SK-N-MC (cell line): ENCODE measurements around the gene ABAT.
"Not testable (repeated sequence)": the region's sequence is repeated elsewhere in the genome, so short reads cannot be mapped to it uniquely, and the experiment has no call there.

Source experiments
- DNase-seq: peaks from one replicate; pipeline ENCODE4 v3.0.0-alpha.2; 2011; ENCODE audit warnings: low read depth, low spot score
- H3K27ac ChIP-seq: fragments of 200-600 bp; sonication (generic); 2 replicates; pipeline ENCODE4 v1.5.1; 2016; ENCODE audit warnings: mixed run types
- H3K36me3 ChIP-seq: fragments of 200-600 bp; sonication (generic); 2 replicates; pipeline ENCODE4 v1.6.1; 2017; ENCODE audit warnings: antibody characterized with exemption, low read length, mixed read lengths; ENCODE audit not compliant: insufficient read depth
- H3K4me3 ChIP-seq: fragments of 200-600 bp; sonication (generic); 2 replicates; pipeline ENCODE4 v1.5.1; 2016
- H3K9ac ChIP-seq: fragments of 200-600 bp; sonication (generic); 2 replicates; pipeline ENCODE4 v1.8.0; 2017; ENCODE audit warnings: mixed run types, mixed read lengths; ENCODE audit not compliant: insufficient read length
- H3K9me3 ChIP-seq: fragments of 200-600 bp; sonication (generic); 2 replicates; pipeline ENCODE4 v1.6.1; 2017; ENCODE audit warnings: low read depth, mild to moderate bottlenecking, antibody characterized with exemption, low read length, moderate library complexity, mixed read lengths
- EZH2 ChIP-seq: fragments of 200-600 bp; sonication (generic); IDR thresholded peaks from one replicate; pipeline ENCODE4 v1.6.1; 2017; ENCODE audit warnings: antibody characterized with exemption
- FOXP2 ChIP-seq: optimal IDR thresholded peaks from 2 replicates; pipeline ENCODE3; 2011; ENCODE audit warnings: mild to moderate bottlenecking, moderate library complexity; ENCODE audit not compliant: insufficient read depth; ENCODE audit errors: extremely low read length, control extremely low read depth
- POLR2AphosphoS5 ChIP-seq: IDR thresholded peaks from 2 replicates; pipeline ENCODE4 v1.6.1; 2012; ENCODE audit warnings: mild to moderate bottlenecking, low read depth, low read length, borderline replicate concordance

The ABAT gene

GRCh38 chr16:8768283-8768682 lies 93.9 kb downstream of the ABAT start:
- no peak for DNase-seq
- no peak overlapping the region for H3K4me3 ChIP-seq
- H3K27ac ChIP-seq = no peak overlapping the region
- H3K9me3 ChIP-seq = no peaks in the 10 kb centered on the region
- no peaks in the 10 kb centered on the region for H3K36me3 ChIP-seq
- H3K9ac ChIP-seq = no peak overlapping the region
- TF ChIP-seq FOXP2 (no peak), POLR2AphosphoS5 (no peak), EZH2 (no peak)

GRCh38 chr16:8768692-8769091 lies 94.3 kb downstream of the ABAT start:
- no peaks in the 10 kb centered on the region for H3K36me3 ChIP-seq
- no peak for TF ChIP-seq POLR2AphosphoS5
- TF ChIP-seq EZH2 = no peak
- no peak for TF ChIP-seq FOXP2
- no peak overlapping the region for H3K4me3 ChIP-seq

GRCh38 chr16:8773537-8773936 lies 99.1 kb downstream of the ABAT start:
- Histone ChIP-seq H3K27ac (no peak overlapping the region), H3K36me3 (no peaks in the 10 kb centered on the region), H3K4me3 (no peak overlapping the region), H3K9me3 (no peaks in the 10 kb centered on the region), H3K9ac (no peak overlapping the region)
- DNase-seq = no peak
- TF ChIP-seq POLR2AphosphoS5 (no peak), FOXP2 (no peak), EZH2 (no peak)

More at GRCh38 chr16:8768692-8769091, 94.3 kb downstream of the ABAT start:
- Histone ChIP-seq H3K27ac (no peak overlapping the region), H3K9ac (no peak overlapping the region), H3K9me3 (no peaks in the 10 kb centered on the region)
- no peak for DNase-seq

DNA sequence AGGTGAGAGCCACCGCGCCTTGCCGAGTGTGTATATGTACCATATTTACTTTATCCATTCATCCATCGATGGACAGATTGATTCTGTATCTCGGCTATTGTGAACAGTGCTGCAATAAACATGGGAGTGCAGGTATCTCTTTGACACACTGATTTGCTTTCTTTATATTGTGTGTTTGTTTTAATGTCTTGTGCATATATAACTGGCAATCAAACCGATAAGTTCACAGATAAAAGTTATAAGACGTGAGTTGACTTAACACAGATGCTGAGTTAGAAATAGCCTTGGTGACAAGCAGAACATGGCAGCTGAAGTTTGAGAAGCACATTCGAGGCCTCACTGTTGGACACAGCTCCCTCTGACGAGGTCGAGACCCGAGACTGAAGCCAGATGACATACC lies 99.8 kb downstream of the ABAT start:
- no peak overlapping the region for H3K27ac ChIP-seq
- no peak overlapping the region for H3K4me3 ChIP-seq
- H3K36me3 ChIP-seq = no peaks in the 10 kb centered on the region
- no peak overlapping the region for H3K9ac ChIP-seq
- no peaks in the 10 kb centered on the region for H3K9me3 ChIP-seq
- TF ChIP-seq FOXP2 (no peak), POLR2AphosphoS5 (no peak), EZH2 (no peak)
- DNase-seq = no peak

DNA sequence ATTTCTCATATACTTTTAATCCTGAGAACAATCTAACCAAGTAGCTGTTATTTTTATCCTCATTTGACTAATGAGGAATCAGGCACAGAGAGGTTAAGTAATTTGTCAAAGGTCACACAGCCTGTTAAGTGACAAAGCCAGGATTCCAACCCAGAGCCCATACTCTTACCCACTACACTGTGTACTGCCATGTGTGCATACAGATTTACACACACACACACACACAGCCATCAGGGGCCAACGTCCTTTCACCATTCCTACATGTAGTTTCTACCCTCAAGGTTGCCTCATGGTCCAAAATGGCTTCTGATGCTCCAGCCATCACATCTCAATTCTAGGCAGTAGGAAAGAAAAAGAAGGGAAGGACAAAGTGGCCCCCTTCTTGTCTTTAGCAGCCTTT lies 100.9 kb downstream of the ABAT start:
- Histone ChIP-seq H3K4me3 (no peak overlapping the region), H3K9me3 (no peaks in the 10 kb centered on the region), H3K9ac (no peak overlapping the region), H3K27ac (no peak overlapping the region), H3K36me3 (no peaks in the 10 kb centered on the region)
- DNase-seq = no peak
- TF ChIP-seq POLR2AphosphoS5 = no peak
- no peak for TF ChIP-seq FOXP2

DNA sequence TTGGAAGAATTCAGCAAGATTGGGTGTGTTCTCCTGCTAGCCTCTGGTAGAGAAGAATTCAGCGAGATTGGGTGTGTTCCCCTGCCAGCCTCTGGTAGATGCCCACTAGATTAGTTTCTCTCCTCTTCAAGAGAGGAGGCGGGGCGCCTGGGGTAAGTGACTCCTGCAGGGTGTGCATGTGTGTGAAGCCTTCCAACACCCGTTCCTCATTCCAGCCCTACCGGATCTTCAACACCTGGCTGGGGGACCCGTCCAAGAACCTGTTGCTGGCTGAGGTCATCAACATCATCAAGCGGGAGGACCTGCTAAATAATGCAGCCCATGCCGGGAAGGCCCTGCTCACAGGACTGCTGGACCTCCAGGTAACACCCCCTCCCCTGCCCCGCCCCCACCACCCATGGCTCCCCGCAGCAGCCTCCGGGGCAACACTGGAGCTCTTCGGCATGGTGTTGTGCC lies 101.7 kb downstream of the ABAT start:
- no peak for DNase-seq
- H3K36me3 ChIP-seq = no peaks in the 10 kb centered on the region
- H3K9me3 ChIP-seq = no peaks in the 10 kb centered on the region
- no peak overlapping the region for H3K9ac ChIP-seq
- TF ChIP-seq FOXP2 (no peak), POLR2AphosphoS5 (no peak), EZH2 (no peak)
- no peak overlapping the region for H3K4me3 ChIP-seq
- no peak overlapping the region for H3K27ac ChIP-seq

DNA sequence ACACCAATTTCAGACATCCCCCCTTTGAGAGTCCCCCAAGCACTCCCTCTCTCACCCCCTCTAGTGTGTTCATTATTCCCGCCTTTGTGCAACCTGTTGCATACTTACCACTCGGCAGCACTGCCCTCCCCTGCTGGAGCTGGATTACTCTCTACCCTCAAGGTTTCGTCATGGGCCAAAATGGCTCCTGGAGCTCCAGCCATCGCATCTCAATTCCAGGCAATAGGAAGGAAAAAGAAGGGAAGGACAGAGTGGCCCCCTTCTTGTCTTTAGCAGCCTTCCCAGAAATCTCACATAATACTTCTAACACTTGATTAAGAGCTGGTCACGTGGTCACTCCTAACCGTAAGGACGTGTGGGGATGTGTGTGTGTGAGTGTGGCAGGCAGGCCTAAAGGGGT lies 102.8 kb downstream of the ABAT start:
- H3K9me3 ChIP-seq = no peaks in the 10 kb centered on the region
- no peak overlapping the region for H3K27ac ChIP-seq
- H3K36me3 ChIP-seq = no peaks in the 10 kb centered on the region
- DNase-seq = no peak
- no peak for TF ChIP-seq POLR2AphosphoS5
- TF ChIP-seq FOXP2 = no peak
- no peak for TF ChIP-seq EZH2
- no peak overlapping the region for H3K4me3 ChIP-seq
- no peak overlapping the region for H3K9ac ChIP-seq

DNA sequence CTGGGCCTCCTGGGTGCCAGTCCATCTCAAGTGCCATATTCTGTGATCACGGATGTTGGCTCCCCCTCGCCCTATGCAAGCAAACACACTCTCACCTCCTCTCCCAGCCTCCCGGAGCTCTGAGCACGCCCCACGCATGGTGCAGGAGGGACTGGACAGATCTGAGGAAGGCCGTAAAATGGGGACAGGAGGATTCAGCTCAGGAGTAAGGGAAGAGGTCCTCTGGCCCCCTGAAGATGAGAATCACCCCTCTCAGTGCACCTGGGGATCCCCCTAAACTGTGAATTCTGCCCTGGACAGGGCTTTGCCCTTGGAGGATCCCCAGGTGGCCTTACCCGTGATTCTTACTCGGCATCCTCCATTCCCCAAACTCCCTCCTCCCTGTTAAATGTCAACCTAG lies 107.4 kb downstream of the ABAT start:
- Histone ChIP-seq H3K4me3 (no peak overlapping the region), H3K36me3 (no peaks in the 10 kb centered on the region), H3K27ac (no peak overlapping the region), H3K9me3 (no peaks in the 10 kb centered on the region), H3K9ac (no peak overlapping the region)
- no peak for DNase-seq
- no peak for TF ChIP-seq POLR2AphosphoS5
- no peak for TF ChIP-seq EZH2
- TF ChIP-seq FOXP2 = no peak

DNA sequence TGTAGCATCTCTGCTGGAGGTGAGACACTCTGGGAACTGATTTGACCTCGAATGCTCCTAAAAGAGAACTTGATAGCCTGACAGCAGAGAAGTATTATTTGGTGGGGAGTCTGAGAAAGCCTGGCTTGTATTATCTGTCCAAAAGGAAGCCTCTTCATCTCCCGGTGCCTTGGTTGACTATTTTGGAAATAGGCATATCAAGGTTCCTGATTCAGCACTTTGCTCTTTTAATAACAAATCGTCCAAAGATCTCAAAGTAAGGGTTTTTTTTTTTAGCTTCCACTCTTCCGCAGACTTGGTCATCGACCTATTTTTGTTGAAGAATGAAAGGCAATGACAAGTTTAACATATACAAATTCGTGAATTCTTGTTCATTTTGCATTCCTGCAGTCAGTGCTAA lies 108.3 kb downstream of the ABAT start:
- no peak for DNase-seq
- no peak overlapping the region for H3K9ac ChIP-seq
- TF ChIP-seq POLR2AphosphoS5 (no peak), FOXP2 (no peak), EZH2 (no peak)
- no peaks in the 10 kb centered on the region for H3K9me3 ChIP-seq
- no peak overlapping the region for H3K4me3 ChIP-seq
- no peak overlapping the region for H3K27ac ChIP-seq
- H3K36me3 ChIP-seq = no peaks in the 10 kb centered on the region

- H3K4me3 ChIP-seq = no peak overlapping the region
- TF ChIP-seq FOXP2 (no peak), EZH2 (no peak), POLR2AphosphoS5 (no peak)
- no peaks in the 10 kb centered on the region for H3K36me3 ChIP-seq
- no peaks in the 10 kb centered on the region for H3K9me3 ChIP-seq
- H3K27ac ChIP-seq = no peak overlapping the region
- no peak for DNase-seq
- H3K9ac ChIP-seq = no peak overlapping the region
Observed at GRCh38 chr16:8785408-8785807, 111.0 kb downstream of the ABAT start.

DNA sequence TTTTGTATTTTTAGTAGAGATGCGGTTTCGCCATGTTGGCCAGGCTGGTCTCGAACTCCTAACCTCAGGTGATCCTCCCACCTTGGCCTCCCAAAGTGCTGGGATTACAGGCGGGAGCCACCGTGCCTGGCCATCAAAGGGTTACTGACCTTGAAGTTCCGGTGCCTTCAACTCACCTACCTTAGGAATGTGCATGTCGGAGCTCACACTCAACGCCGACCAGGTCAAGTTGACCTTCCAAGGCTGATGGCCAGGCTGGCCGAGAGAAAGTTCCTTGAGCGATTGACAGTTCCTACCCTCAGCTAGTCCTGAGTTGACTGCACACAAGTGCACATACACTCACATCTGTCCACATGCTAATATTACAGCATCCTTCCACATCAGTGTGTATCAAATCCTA lies 111.9 kb downstream of the ABAT start:
- H3K9ac ChIP-seq, DNase-seq, H3K36me3 ChIP-seq, H3K27ac ChIP-seq, H3K4me3 ChIP-seq, H3K9me3 ChIP-seq: not testable (repeated sequence)
